HEK293 (cell line): ENCODE measurements around the gene ENOSF1.
A peak's percentile ranks its signal among the peaks of the same experiment; 100 is the strongest.

ENCODE experiments used
- CTCF ChIA-PET: fragments of 350-600 bp; formaldehyde crosslinking; extraction: SDS; loops from one replicate; lab custom pipeline; 2021; ENCODE audit warnings: antibody characterized with exemption; lab: Yijun Ruan, JAX
- POLR2A ChIA-PET: fragments of 300-600 bp; formaldehyde crosslinking; extraction: SDS; loops from one replicate; lab custom pipeline; 2020; ENCODE audit warnings: antibody characterized with exemption, inconsistent platforms; lab: Yijun Ruan, JAX
- H3K27ac ChIP-seq: fragments of 200-500 bp; sonication (Bioruptor generic); 2 replicates; pipeline ENCODE4 v1.5.1; 2014; ENCODE audit warnings: low read depth, low read length, control low read depth, inconsistent platforms; ENCODE audit errors: extremely low read depth
- H3K36me3 ChIP-seq, 2 experiments: fragments of 200-500 bp in 1 of 2; sonication (Bioruptor generic) in 1 of 2; 1 replicate in 1 of 2; 2 replicates in 1 of 2; pipeline ENCODE4 v1.5.1; 2014 to 2017; ENCODE audit warnings: inconsistent platforms in 2 of 2, low read length in 2 of 2; ENCODE audit not compliant: control insufficient read depth in 2 of 2, insufficient read depth in 1 of 2
- H3K4me1 ChIP-seq: fragments of 200-500 bp; sonication (Bioruptor generic); 2 replicates; pipeline ENCODE4 v1.5.1; 2014; ENCODE audit warnings: mild to moderate bottlenecking, low read length, inconsistent platforms; ENCODE audit not compliant: control insufficient read depth, insufficient read depth
- H3K4me3 ChIP-seq: 2 replicates; pipeline ENCODE4 v1.5.1; 2011; ENCODE audit warnings: low read depth, mild to moderate bottlenecking, control low read depth, low read length, moderate library complexity
- H3K9me3 ChIP-seq: fragments of 200-500 bp; sonication (Bioruptor generic); 2 replicates; pipeline ENCODE4 v1.5.1; 2014; ENCODE audit warnings: low read depth, low read length, inconsistent platforms; ENCODE audit not compliant: control insufficient read depth, insufficient read depth
- KLF10 ChIP-seq: fragments of 450-650 bp; IDR thresholded peaks from 2 replicates; pipeline ENCODE4 v1.5.1; 2018; ENCODE audit warnings: missing biosample characterization, mild to moderate bottlenecking, missing genetic modification characterization
- KLF9 ChIP-seq: fragments of 450-650 bp; formaldehyde crosslinking; IDR thresholded peaks from 2 replicates; pipeline ENCODE4 v1.5.1; 2016; ENCODE audit warnings: missing biosample characterization, missing genetic modification characterization, low read depth
- OSR2 ChIP-seq: fragments of 450-650 bp; formaldehyde crosslinking; IDR thresholded peaks from 2 replicates; pipeline ENCODE4 v1.5.1; 2016; ENCODE audit warnings: missing biosample characterization, missing genetic modification characterization
- PRDM1 ChIP-seq: fragments of 450-650 bp; formaldehyde crosslinking; IDR thresholded peaks from 2 replicates; pipeline ENCODE4; 2016; ENCODE audit warnings: missing biosample characterization, missing genetic modification characterization
- PRDM4 ChIP-seq: fragments of 450-650 bp; formaldehyde crosslinking; IDR thresholded peaks from 2 replicates; pipeline ENCODE4 v1.5.1; 2017; ENCODE audit warnings: missing biosample characterization, missing genetic modification characterization
- SETDB1 ChIP-seq: IDR thresholded peaks from one replicate; pipeline ENCODE4 v1.6.1; 2017; ENCODE audit warnings: mild to moderate bottlenecking, low read length, moderate library complexity, mixed read lengths; ENCODE audit not compliant: insufficient read length
- TRIM28 ChIP-seq: IDR thresholded peaks from 2 replicates; pipeline ENCODE4 v1.6.1; 2011; ENCODE audit warnings: low read length, control low read depth, borderline replicate concordance
- ZBTB17 ChIP-seq: fragments of 450-650 bp; formaldehyde crosslinking; IDR thresholded peaks from 2 replicates; pipeline ENCODE4 v1.5.1; 2016; ENCODE audit warnings: missing biosample characterization, missing genetic modification characterization
- ZBTB49 ChIP-seq: fragments of 450-650 bp; formaldehyde crosslinking; IDR thresholded peaks from 2 replicates; pipeline ENCODE4 v1.5.1; 2016; ENCODE audit warnings: missing biosample characterization, missing genetic modification characterization, low read depth
- ZFP3 ChIP-seq: fragments of 450-650 bp; formaldehyde crosslinking; IDR thresholded peaks from 2 replicates; pipeline ENCODE4 v1.5.1; 2016; ENCODE audit warnings: low read depth, missing biosample characterization, missing genetic modification characterization
- ZNF18 ChIP-seq: fragments of 450-650 bp; formaldehyde crosslinking; IDR thresholded peaks from 2 replicates; pipeline ENCODE4 v1.5.1; 2016; ENCODE audit warnings: missing biosample characterization, missing genetic modification characterization
- ZNF2 ChIP-seq: fragments of 450-650 bp; formaldehyde crosslinking; IDR thresholded peaks from 2 replicates; pipeline ENCODE4 v1.5.1; 2016; ENCODE audit warnings: missing biosample characterization, missing genetic modification characterization
- ZNF214 ChIP-seq: fragments of 450-650 bp; formaldehyde crosslinking; IDR thresholded peaks from 2 replicates; pipeline ENCODE4 v1.5.1; 2017; ENCODE audit warnings: missing biosample characterization, mild to moderate bottlenecking, missing genetic modification characterization, borderline replicate concordance
- ZNF324 ChIP-seq: fragments of 450-650 bp; formaldehyde crosslinking; IDR thresholded peaks from 2 replicates; pipeline ENCODE4 v1.5.1; 2016; ENCODE audit warnings: missing biosample characterization, missing genetic modification characterization
- ZNF510 ChIP-seq: fragments of 450-650 bp; formaldehyde crosslinking; IDR thresholded peaks from 2 replicates; pipeline ENCODE4 v1.5.1; 2018; ENCODE audit warnings: mild to moderate bottlenecking, missing genetic modification characterization, missing biosample characterization; ENCODE audit not compliant: insufficient replicate concordance
- ZNF830 ChIP-seq: fragments of 450-650 bp; IDR thresholded peaks from 2 replicates; pipeline ENCODE4 v1.5.0; 2018; ENCODE audit warnings: missing biosample characterization, missing genetic modification characterization, low read depth, mild to moderate bottlenecking, moderate library complexity

Gene ENOSF1

GRCh38 chr18:635171-635570, 77.3 kb downstream of the ENOSF1 start:
- Histone ChIP-seq H3K4me1 (no peaks in the 10 kb centered on the region), H3K36me3 (no peaks in the 10 kb centered on the region), H3K4me3 (no peak overlapping the region), H3K27ac (no peak overlapping the region), H3K9me3 (no peaks in the 10 kb centered on the region)
- ChIA-PET POLR2A (no interaction called here), CTCF (interaction anchor here (0.7 to 1.7 kb wide), 3 partner anchors 11 to 204 kb away, joined by 3 to 9 read pairs (median 3); no protein-coding TSS in a partner anchor)
- TF ChIP-seq ZNF324 (no peak), ZNF214 (tag by site-specific recombination) (no peak), ZFP3 (tag by site-specific recombination) (no peak)

- H3K36me3 ChIP-seq, result no peaks in the 10 kb centered on the region
- H3K27ac ChIP-seq, result no peak overlapping the region; the same call in 1 of the 2 replicates
- ChIA-PET POLR2A (no interaction called here), CTCF (interaction anchor here (0.6 to 1.7 kb wide), 4 partner anchors 10 to 204 kb away, joined by 3 to 9 read pairs (median 3); no protein-coding TSS in a partner anchor)
- H3K4me1 ChIP-seq, result no peaks in the 10 kb centered on the region
- TF ChIP-seq ZNF510 (tag by site-specific recombination) (no peak), PRDM1 (peak; percentile 78), ZBTB17 (no peak)
- H3K9me3 ChIP-seq, result no peaks in the 10 kb centered on the region
- H3K4me3 ChIP-seq, result no peak overlapping the region
These were observed 77.8 kb downstream of the ENOSF1 start for GRCh38 chr18:634551-635045.

GRCh38 chr18:631560-631959, 80.9 kb downstream of the ENOSF1 start:
- no peak overlapping the region for H3K4me3 ChIP-seq
- H3K4me1 ChIP-seq, result no peaks in the 10 kb centered on the region
- ChIA-PET POLR2A (interaction anchor here (0.6 to 5.1 kb wide), 2 partner anchors 26 to 30 kb away, joined by 3 to 17 read pairs; partner anchors contain the start of gene TYMS), CTCF (interaction anchor here (0.6 to 11.8 kb wide), 7 partner anchors 12 to 208 kb away, joined by 3 to 184 read pairs (median 6); no protein-coding TSS in a partner anchor)
- no peak overlapping the region for H3K27ac ChIP-seq
- peak; percentile 11 for TF ChIP-seq SETDB1
- no peak for TF ChIP-seq ZBTB49 (tag by site-specific recombination)
- no peaks in the 10 kb centered on the region for H3K9me3 ChIP-seq
- H3K36me3 ChIP-seq, result no peaks in the 10 kb centered on the region

GRCh38 chr18:629269-630150, 82.9 kb downstream of the ENOSF1 start:
- Histone ChIP-seq H3K4me3 (no peak overlapping the region), H3K36me3 (no peaks in the 10 kb centered on the region), H3K9me3 (no peaks in the 10 kb centered on the region), H3K4me1 (no peaks in the 10 kb centered on the region), H3K27ac (no peak overlapping the region)
- POLR2A ChIA-PET, result interaction anchor here (5.1 kb wide), 1 partner anchor 28 kb away, joined by 17 read pairs; the partner anchor contains the start of gene TYMS
- TF ChIP-seq ZNF2 (tag by site-specific recombination) (no peak), TRIM28 (no peak), OSR2 (tag by site-specific recombination) (no peak), KLF9 (tag by site-specific recombination) (no peak), ZNF830 (tag by site-specific recombination) (no peak), ZNF18 (no peak), KLF10 (tag by site-specific recombination) (no peak), PRDM4 (no peak)
- CTCF ChIA-PET, result interaction anchor here (0.7 to 11.8 kb wide), 6 partner anchors 8 to 438 kb away, joined by 3 to 184 read pairs (median 4); no protein-coding TSS in a partner anchor
